SK-N-MC (cell line): ENCODE data around the gene TNK2.
"Not testable (repeated sequence)": the region's sequence is repeated elsewhere in the genome, so short reads cannot be mapped to it uniquely, and the experiment has no call there.

Experiments used
- EZH2 ChIP-seq: fragments of 200-600 bp; sonication (generic); IDR thresholded peaks from one replicate; pipeline ENCODE4 v1.6.1; 2017; ENCODE audit warnings: antibody characterized with exemption
- POLR2AphosphoS5 ChIP-seq: IDR thresholded peaks from 2 replicates; pipeline ENCODE4 v1.6.1; 2012; ENCODE audit warnings: mild to moderate bottlenecking, low read depth, low read length, borderline replicate concordance

DNA sequence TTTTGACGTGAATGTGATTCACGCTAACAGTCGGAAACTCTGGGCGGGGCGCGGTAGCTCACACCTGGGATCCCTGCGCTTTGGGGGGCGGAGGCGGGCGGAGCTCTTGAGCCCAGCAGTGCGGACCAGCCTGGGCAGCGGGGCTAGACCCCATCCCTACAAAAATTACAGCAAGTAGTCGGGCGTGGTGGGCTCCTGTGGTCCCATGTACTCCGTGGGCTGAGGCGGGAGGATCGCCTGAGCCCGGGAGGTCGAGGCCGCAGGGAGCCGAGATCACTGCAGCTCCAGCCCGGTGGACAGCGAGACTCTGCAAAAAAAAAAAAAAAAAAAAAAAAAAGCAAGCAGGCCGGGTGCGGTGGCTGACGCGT lies 46.4 kb upstream of the TNK2 start:
- 0 out of 2 replicates have a peak, but pooled peaks have one; percentile 33 for TF ChIP-seq POLR2AphosphoS5
- not testable (repeated sequence) for TF ChIP-seq EZH2
